ENCODE data around the gene TH. TPM values are rescaled to one million over a fixed set of nuclear protein-coding genes. Genes with fewer than 3 reads are reported as not detected.

TH gene
- total RNA-seq, 1 donor = under 0.01 TPM

- no peak for DNase-seq (ENCODE audit: low read depth in 2 of 3, low spot score in 2 of 3)
These were observed 37.8 kb upstream of the TH start for GRCh38 chr11:2209370-2209801.

GRCh38 chr11:2208691-2209369 is 37.2 kb upstream of the TH start:
- DNase-seq (ENCODE audit: low read depth in 2 of 3, low spot score in 2 of 3) = no peak

- no peak for DNase-seq (ENCODE audit: low read depth in 2 of 3, low spot score in 2 of 3)
These were observed 36.4 kb upstream of the TH start for GRCh38 chr11:2207773-2208621.

- DNase-seq (ENCODE audit: low read depth in 2 of 3, low spot score in 2 of 3) = no peak
These were observed 35.6 kb upstream of the TH start for GRCh38 chr11:2207212-2207611.

- DNase-seq (ENCODE audit: low read depth in 2 of 3, low spot score in 2 of 3) = no peak
These were observed 34.5 kb upstream of the TH start for GRCh38 chr11:2205981-2206690.

- no peak for DNase-seq (ENCODE audit: low read depth in 2 of 3, low spot score in 2 of 3)
These were observed 33.7 kb upstream of the TH start for GRCh38 chr11:2205214-2205720.

GRCh38 chr11:2204361-2205213 is 33.0 kb upstream of the TH start:
- no peak for DNase-seq (ENCODE audit: low read depth in 2 of 3, low spot score in 2 of 3)

GRCh38 chr11:2203440-2204259 is 32.0 kb upstream of the TH start:
- DNase-seq (ENCODE audit: low read depth in 2 of 3, low spot score in 2 of 3) = no peak

GRCh38 chr11:2202900-2203439 is 31.4 kb upstream of the TH start:
- no peak for DNase-seq (ENCODE audit: low read depth in 2 of 3, low spot score in 2 of 3)

GRCh38 chr11:2202071-2202899 is 30.7 kb upstream of the TH start:
- no peak for DNase-seq (ENCODE audit: low read depth in 2 of 3, low spot score in 2 of 3)

GRCh38 chr11:2201542-2201941 is 29.9 kb upstream of the TH start:
- no peak for DNase-seq (ENCODE audit: low read depth in 2 of 3, low spot score in 2 of 3)

GRCh38 chr11:2200957-2201519 is 29.4 kb upstream of the TH start:
- DNase-seq (ENCODE audit: low read depth in 2 of 3, low spot score in 2 of 3) = no peak

GRCh38 chr11:2200536-2200935 is 28.9 kb upstream of the TH start:
- no peak for DNase-seq (ENCODE audit: low read depth in 2 of 3, low spot score in 2 of 3)

- DNase-seq (ENCODE audit: low read depth in 2 of 3, low spot score in 2 of 3) = no peak
These were observed 28.1 kb upstream of the TH start for GRCh38 chr11:2199466-2200341.

- peak in 2 of 3 donors; percentile 42 to 51 for DNase-seq (ENCODE audit: low read depth in 2 of 3, low spot score in 2 of 3)
These were observed 27.2 kb upstream of the TH start for GRCh38 chr11:2198621-2199365.

- DNase-seq (ENCODE audit: low read depth in 2 of 3, low spot score in 2 of 3) = peak in 1 of 3 donors; percentile 17
These were observed 26.3 kb upstream of the TH start for GRCh38 chr11:2197771-2198520.
